Prostate gland (tissue), 2 donors: ENCODE measurements around the gene ZNF215. TPM values are rescaled to one million over a fixed set of nuclear protein-coding genes. Genes with fewer than 3 reads are reported as not detected.

Experiments used
- DNase-seq: peaks from one replicate; pipeline ENCODE4 v3.0.0-alpha.2; 2019; ENCODE audit warnings: low spot score
- H3K27ac ChIP-seq, 2 donors: fragments of 200-600 bp; sonication (generic); 2 replicates each; pipeline ENCODE4 v1.5.1; 2017 to 2019
- H3K27me3 ChIP-seq: fragments of 200-600 bp; sonication (generic); replicated peaks from 2 replicates; pipeline ENCODE4 v1.5.1; 2019; ENCODE audit not compliant: insufficient read depth
- H3K36me3 ChIP-seq, 2 donors: fragments of 200-600 bp; sonication (generic); 1 replicate in 1 of 2; 2 replicates in 1 of 2; pipeline versions ENCODE4 v1.5.1 to v1.8.1; 2017 to 2019
- H3K4me1 ChIP-seq: fragments of 200-600 bp; sonication (generic); replicated peaks from 2 replicates; pipeline ENCODE4 v1.5.1; 2019
- H3K4me3 ChIP-seq, 2 donors: fragments of 200-600 bp; sonication (generic); 2 replicates each; pipeline ENCODE4 v1.5.1; 2017 to 2019
- H3K9me3 ChIP-seq: fragments of 200-600 bp; sonication (generic); 2 replicates; pipeline ENCODE4 v1.5.1; 2017
- POLR2A ChIP-seq: fragments of 450-650 bp; IDR thresholded peaks from one replicate; pipeline ENCODE4 v1.6.1; 2016; ENCODE audit warnings: antibody characterized with exemption, mild to moderate bottlenecking
- POLR2AphosphoS5 ChIP-seq: sonication (generic); formaldehyde crosslinking; IDR thresholded peaks from one replicate; pipeline ENCODE4 v1.6.1; 2017; ENCODE audit warnings: antibody characterized with exemption
- WGBS: methylation state at CpG from one replicate; pipeline ENCODE4 v1.1.5; 2018; 5-methylcytosine and 5-hydroxymethylcytosine counted together
- intact Hi-C: fragments of 100-400 bp; cut with DNase I; formaldehyde crosslinking; loops from one replicate; pipeline ENCODE4 v1.14.2; 2022
- total RNA-seq, 2 donors: library from RNA; depleted of rRNA; stranded (reverse); fragments of >200 nt; gene quantifications; one replicate each; pipeline ENCODE4 v1.1.0, GENCODE V29; 2016
- TF ChIP-seq, protein P1 (sequence below), 4 experiments: fragments of 200-600 bp in 2 of 4; fragments of 450-650 bp in 2 of 4; sonication (generic) in 2 of 4; IDR thresholded peaks; 1 replicate in 3 of 4; 2 replicates in 1 of 4; pipeline ENCODE4 v1.5.1; 2016 to 2019; ENCODE audit warnings: antibody characterized with exemption in 4 of 4, mild to moderate bottlenecking in 2 of 4, moderate library complexity in 2 of 4

Gene ZNF215
- total RNA-seq, 2 donors from 2014 or later, result 2.5 to 2.6 TPM

DNA sequence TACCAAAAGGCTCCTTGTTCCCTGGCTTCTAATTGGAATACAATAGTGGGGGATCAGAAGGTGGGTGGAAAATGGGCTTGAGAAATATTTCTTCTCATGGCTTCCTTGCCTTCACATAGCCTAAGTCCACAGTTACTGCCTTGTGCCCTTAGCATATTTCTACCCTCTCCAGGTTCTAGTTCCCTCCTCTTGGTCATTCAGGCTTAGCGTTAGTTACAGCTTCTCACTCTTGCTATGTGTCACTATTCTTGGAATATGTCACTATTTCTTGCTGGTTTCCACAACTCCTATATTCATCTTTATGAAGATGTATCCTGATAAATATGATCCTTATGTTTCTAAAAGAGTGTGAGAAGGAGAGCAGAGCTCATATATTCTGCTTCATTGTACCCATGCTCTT lies 36.4 kb upstream of the ZNF215 start:
- 94% methylated on average over 1 of the region's 1 CpG for WGBS
- Histone ChIP-seq H3K36me3 (no peaks in the 10 kb centered on the region), H3K9me3 (no peaks in the 10 kb centered on the region), H3K27me3 (no peaks in the 10 kb centered on the region), H3K4me3 (no peak overlapping the region), H3K4me1 (no peaks in the 10 kb centered on the region), H3K27ac (no peak overlapping the region)
- intact Hi-C loops, result no loop called here
- DNase-seq, result no peak
- no peak for TF ChIP-seq POLR2A
- TF ChIP-seq, protein P1, sequence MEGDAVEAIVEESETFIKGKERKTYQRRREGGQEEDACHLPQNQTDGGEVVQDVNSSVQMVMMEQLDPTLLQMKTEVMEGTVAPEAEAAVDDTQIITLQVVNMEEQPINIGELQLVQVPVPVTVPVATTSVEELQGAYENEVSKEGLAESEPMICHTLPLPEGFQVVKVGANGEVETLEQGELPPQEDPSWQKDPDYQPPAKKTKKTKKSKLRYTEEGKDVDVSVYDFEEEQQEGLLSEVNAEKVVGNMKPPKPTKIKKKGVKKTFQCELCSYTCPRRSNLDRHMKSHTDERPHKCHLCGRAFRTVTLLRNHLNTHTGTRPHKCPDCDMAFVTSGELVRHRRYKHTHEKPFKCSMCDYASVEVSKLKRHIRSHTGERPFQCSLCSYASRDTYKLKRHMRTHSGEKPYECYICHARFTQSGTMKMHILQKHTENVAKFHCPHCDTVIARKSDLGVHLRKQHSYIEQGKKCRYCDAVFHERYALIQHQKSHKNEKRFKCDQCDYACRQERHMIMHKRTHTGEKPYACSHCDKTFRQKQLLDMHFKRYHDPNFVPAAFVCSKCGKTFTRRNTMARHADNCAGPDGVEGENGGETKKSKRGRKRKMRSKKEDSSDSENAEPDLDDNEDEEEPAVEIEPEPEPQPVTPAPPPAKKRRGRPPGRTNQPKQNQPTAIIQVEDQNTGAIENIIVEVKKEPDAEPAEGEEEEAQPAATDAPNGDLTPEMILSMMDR (IDR thresholded peaks at IDR 0.05), result no peak
- no peak for TF ChIP-seq POLR2AphosphoS5

GRCh38 chr11:6892400-6892799 lies 33.8 kb upstream of the ZNF215 start, which contains the start of gene OR2D2:
OR2D2 (minus strand) TSS chr11:6892500; CDS start chr11:6892500, 0 bp downstream.
- Histone ChIP-seq H3K9me3 (no peaks in the 10 kb centered on the region), H3K4me1 (no peaks in the 10 kb centered on the region), H3K27ac (no peak within 1 kb of the TSS), H3K36me3 (no peaks in the 10 kb centered on the region), H3K4me3 (no peak within 1 kb of the TSS), H3K27me3 (no peaks in the 10 kb centered on the region)
- WGBS, result 71% methylated on average over 2 of the region's 2 CpGs
- intact Hi-C loops, result no loop called here
- TF ChIP-seq, protein P1 (IDR thresholded peaks at IDR 0.05), result no peak
- no peak for TF ChIP-seq POLR2AphosphoS5
- no peak for TF ChIP-seq POLR2A
- no peak for DNase-seq

GRCh38 chr11:6894097-6894496 lies 32.1 kb upstream of the ZNF215 start:
- H3K9me3 ChIP-seq, result no peaks in the 10 kb centered on the region
- H3K27ac ChIP-seq, result no peak overlapping the region
- no peaks in the 10 kb centered on the region for H3K36me3 ChIP-seq
- H3K4me1 ChIP-seq, result no peaks in the 10 kb centered on the region
- intact Hi-C loops, result no loop called here
- no peak for DNase-seq
- no peaks in the 10 kb centered on the region for H3K27me3 ChIP-seq
- no peak for TF ChIP-seq POLR2A
- no peak for TF ChIP-seq POLR2AphosphoS5
- TF ChIP-seq, protein P1 (IDR thresholded peaks at IDR 0.05), result no peak
- no peak overlapping the region for H3K4me3 ChIP-seq

- no peaks in the 10 kb centered on the region for H3K9me3 ChIP-seq
- no peak overlapping the region for H3K27ac ChIP-seq
- no peak for TF ChIP-seq POLR2A
- TF ChIP-seq, protein P1 (IDR thresholded peaks at IDR 0.05), result no peak
- no peak for TF ChIP-seq POLR2AphosphoS5
- H3K36me3 ChIP-seq, result no peaks in the 10 kb centered on the region
- intact Hi-C loops, result no loop called here
- H3K4me3 ChIP-seq, result no peak overlapping the region
- no peak for DNase-seq
- H3K27me3 ChIP-seq, result no peaks in the 10 kb centered on the region
- no peaks in the 10 kb centered on the region for H3K4me1 ChIP-seq
Observed at GRCh38 chr11:6895010-6895409, 31.2 kb upstream of the ZNF215 start.

GRCh38 chr11:6898911-6899310 lies 27.3 kb upstream of the ZNF215 start:
- TF ChIP-seq POLR2A (no peak), POLR2AphosphoS5 (no peak)
- TF ChIP-seq, protein P1 (IDR thresholded peaks at IDR 0.05), result no peak
- Histone ChIP-seq H3K27me3 (no peaks in the 10 kb centered on the region), H3K36me3 (no peaks in the 10 kb centered on the region), H3K9me3 (no peaks in the 10 kb centered on the region), H3K4me3 (no peak overlapping the region), H3K4me1 (no peaks in the 10 kb centered on the region), H3K27ac (no peak overlapping the region)
- intact Hi-C loops, result no loop called here
- no peak for DNase-seq
- WGBS, result 71% methylated on average over 1 of the region's 1 CpG
